ENCODE results near the gene SSR1. TPM values are rescaled to one million over a fixed set of nuclear protein-coding genes. Genes with fewer than 3 reads are reported as not detected.

Gene SSR1
- total RNA-seq, 1 experiment from 2014 or later, result 102 TPM

DNA sequence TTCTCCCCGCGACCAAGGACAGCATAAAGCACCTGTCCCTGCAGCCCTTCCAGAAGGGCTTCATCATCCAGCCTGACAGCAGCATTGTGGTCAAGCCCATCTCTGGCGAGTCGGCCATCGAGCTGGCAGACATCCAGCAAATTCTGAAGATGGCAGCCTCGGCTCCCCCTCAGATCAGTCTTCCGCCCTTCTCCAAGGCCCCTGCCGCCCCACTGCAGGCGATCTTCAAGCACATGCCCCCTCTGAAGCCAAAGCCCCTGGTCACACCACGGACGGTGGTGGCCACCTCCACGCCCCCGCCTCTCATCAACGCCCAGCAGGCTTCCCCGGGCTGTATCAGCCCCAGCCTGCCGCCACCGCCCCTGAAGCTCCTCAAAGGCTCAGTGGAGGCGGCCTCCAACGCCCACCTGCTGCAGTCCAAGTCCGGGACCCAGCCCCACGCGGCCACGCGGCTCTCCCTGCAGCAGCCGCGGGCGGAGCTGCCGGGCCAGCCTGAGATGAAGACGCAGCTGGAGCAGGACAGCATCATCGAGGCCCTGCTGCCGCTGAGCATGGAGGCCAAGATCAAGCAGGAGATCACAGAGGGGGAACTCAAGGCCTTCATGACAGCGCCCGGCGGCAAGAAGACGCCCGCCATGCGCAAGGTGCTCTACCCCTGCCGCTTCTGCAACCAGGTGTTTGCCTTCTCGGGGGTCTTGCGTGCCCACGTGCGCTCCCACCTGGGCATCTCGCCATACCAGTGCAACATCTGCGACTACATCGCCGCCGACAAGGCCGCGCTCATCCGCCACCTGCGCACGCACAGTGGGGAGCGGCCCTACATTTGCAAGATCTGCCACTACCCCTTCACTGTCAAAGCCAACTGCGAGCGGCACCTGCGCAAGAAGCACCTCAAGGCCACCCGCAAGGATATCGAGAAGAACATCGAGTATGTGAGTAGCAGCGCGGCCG, 83.3 kb downstream of the SSR1 start:
- Histone ChIP-seq H2BK5ac (ENCODE audit: insufficient read length, low read length) (no peak overlapping the region), H3K4me2 (ENCODE audit: insufficient read depth, insufficient read length, low read length) (no peak overlapping the region), H4K91ac (ENCODE audit: insufficient read length, low read depth, low read length) (no peak overlapping the region), H2BK120ac (ENCODE audit: low read depth, low read length, poor library complexity, severe bottlenecking) (no peak overlapping the region), H3K4me1 (ENCODE audit: insufficient read depth, low read length) (peaks cover 3% of the 10 kb centered on the region; the same call in 1 of the 2 replicates), H3K79me1 (ENCODE audit: insufficient read depth, low read depth, low read length, poor library complexity, severe bottlenecking) (no peaks in the 10 kb centered on the region), H3K27me3 (ENCODE audit: insufficient read depth, low read length) (no peaks in the 10 kb centered on the region), H3K14ac (ENCODE audit: insufficient read depth, low read length) (no peak overlapping the region), H2AK5ac (ENCODE audit: insufficient read length, low read length) (no peak overlapping the region), H2BK20ac (ENCODE audit: low read depth, low read length, poor library complexity, severe bottlenecking) (no peak overlapping the region), H3K4ac (ENCODE audit: low read depth, low read length) (no peak overlapping the region), H3K23ac (ENCODE audit: insufficient read length, low read depth, low read length) (no peak overlapping the region), H3T11ph (ENCODE audit: low read length) (no peak overlapping the region), H4K5ac (ENCODE audit: insufficient read length, low read depth, low read length) (no peak overlapping the region), H4K8ac (replicated peaks; ENCODE audit: insufficient read length, low read depth, low read length) (no peak overlapping the region), H4K20me1 (ENCODE audit: control insufficient read depth, insufficient read depth, insufficient read length) (no peaks in the 10 kb centered on the region), H3K18ac (ENCODE audit: insufficient read length, low read depth, low read length) (no peak overlapping the region), H3K79me2 (ENCODE audit: insufficient read depth, low read length) (no peaks in the 10 kb centered on the region), H3K27ac (ENCODE audit: insufficient read length, low read depth, low read length) (no peak overlapping the region), H2AFZ (ENCODE audit: low read length) (no peak overlapping the region), H3K9ac (ENCODE audit: extremely low read depth, insufficient read length, low read length) (no peak overlapping the region), H3K9me3 (ENCODE audit: control insufficient read depth, low read depth, low read length) (no peaks in the 10 kb centered on the region), H2BK12ac (ENCODE audit: insufficient read length, low read depth, low read length) (no peak overlapping the region), H3K23me2 (ENCODE audit: insufficient read length, low read depth, low read length, poor library complexity, severe bottlenecking) (no peaks in the 10 kb centered on the region), H3K56ac (ENCODE audit: insufficient read length, low read depth, low read length) (no peak overlapping the region), H2BK15ac (ENCODE audit: low read depth, low read length) (no peak overlapping the region)
- no peaks in the 10 kb centered on the region for H3K9me3 Mint-ChIP-seq
- no peaks in the 10 kb centered on the region for H3K27me3 Mint-ChIP-seq (ENCODE audit: low read depth)
- peak overlapping the region in 1 of 3 experiments; percentile 23; a peak in 1 of 7 replicates for H3K27ac Mint-ChIP-seq
- WGBS (ENCODE audit: extremely low coverage, insufficient read length, low lambda C conversion rate), result no CpG with 5 or more reads among the region's 62 CpGs
- peaks cover 10 to 11% of the 10 kb centered on the region in 2 experiments for H3K4me1 Mint-ChIP-seq
- peaks cover 14 to 57% (median 46%) of the 10 kb centered on the region in 3 experiments; a peak in 6 of 7 replicates for H3K36me3 Mint-ChIP-seq (ENCODE audit: insufficient read depth in 1 of 3, low read depth in 3 of 3)
- TF ChIP-seq, protein P1, sequence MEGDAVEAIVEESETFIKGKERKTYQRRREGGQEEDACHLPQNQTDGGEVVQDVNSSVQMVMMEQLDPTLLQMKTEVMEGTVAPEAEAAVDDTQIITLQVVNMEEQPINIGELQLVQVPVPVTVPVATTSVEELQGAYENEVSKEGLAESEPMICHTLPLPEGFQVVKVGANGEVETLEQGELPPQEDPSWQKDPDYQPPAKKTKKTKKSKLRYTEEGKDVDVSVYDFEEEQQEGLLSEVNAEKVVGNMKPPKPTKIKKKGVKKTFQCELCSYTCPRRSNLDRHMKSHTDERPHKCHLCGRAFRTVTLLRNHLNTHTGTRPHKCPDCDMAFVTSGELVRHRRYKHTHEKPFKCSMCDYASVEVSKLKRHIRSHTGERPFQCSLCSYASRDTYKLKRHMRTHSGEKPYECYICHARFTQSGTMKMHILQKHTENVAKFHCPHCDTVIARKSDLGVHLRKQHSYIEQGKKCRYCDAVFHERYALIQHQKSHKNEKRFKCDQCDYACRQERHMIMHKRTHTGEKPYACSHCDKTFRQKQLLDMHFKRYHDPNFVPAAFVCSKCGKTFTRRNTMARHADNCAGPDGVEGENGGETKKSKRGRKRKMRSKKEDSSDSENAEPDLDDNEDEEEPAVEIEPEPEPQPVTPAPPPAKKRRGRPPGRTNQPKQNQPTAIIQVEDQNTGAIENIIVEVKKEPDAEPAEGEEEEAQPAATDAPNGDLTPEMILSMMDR (conservative IDR thresholded peaks at IDR 0.05), result no peak
- no peak overlapping the region for H3K4me3 Mint-ChIP-seq
- no peak for DNase-seq

Data from H9 (cell line).